GM12878 (cell line): ENCODE measurements around the gene UBASH3B. TPM values are rescaled to one million over a fixed set of nuclear protein-coding genes. Genes with fewer than 3 reads are reported as not detected.

ENCODE experiments used
- ATAC-seq: fragments of 200-7000 bp; cut with Tn5 transposase; 3 replicates; pipeline ENCODE4 v1.9.1; 2020; ENCODE audit warnings: mild to moderate bottlenecking, moderate library complexity
- BruUV-seq: library from RNA; stranded (reverse); fragments of 400-500 nt; replicated peaks from 2 replicates; lab custom pipeline; 2021; lab: Mats Ljungman, UMichigan
- CTCF ChIA-PET: fragments of 300-600 bp; sonication (Branson Sonifier 250); formaldehyde crosslinking; extraction: SDS; loops from one replicate; lab custom pipeline; 2021; ENCODE audit warnings: inconsistent platforms; lab: Yijun Ruan, JAX
- POLR2A ChIA-PET: fragments of 350-600 bp; formaldehyde crosslinking; extraction: SDS; loops from one replicate; lab custom pipeline; 2021; ENCODE audit warnings: inconsistent platforms; lab: Charles Lee
- RAD21 ChIA-PET: fragments of 300-600 bp; sonication (Branson Sonifier 250); formaldehyde crosslinking; loops from one replicate; lab custom pipeline; 2023; ENCODE audit warnings: antibody characterized with exemption; ENCODE audit not compliant: unreplicated experiment; lab: Charles Lee
- SMC1A ChIA-PET: fragments of 300-600 bp; sonication (Branson Sonifier 250); formaldehyde crosslinking; loops from one replicate; lab custom pipeline; 2023; ENCODE audit not compliant: unreplicated experiment, uncharacterized antibody; lab: Charles Lee
- DNase-seq: peaks from one replicate; pipeline ENCODE4 v3.0.0-alpha.2; 2011; ENCODE audit warnings: low read depth, low spot score
- FAIRE-seq: peaks from 3 replicates; lab custom pipeline; 2011; peaks lifted over from hg19 to GRCh38; lab: Jason Lieb, UNC
- H2AFZ ChIP-seq: 2 replicates; pipeline ENCODE4 v1.6.0; 2011; ENCODE audit warnings: low read depth, low read length, control low read depth; ENCODE audit not compliant: control insufficient read depth
- H3K27ac ChIP-seq: 2 replicates; pipeline ENCODE4 v1.5.1; 2011; ENCODE audit warnings: control low read depth; ENCODE audit not compliant: control insufficient read depth, insufficient read depth
- H3K27me3 ChIP-seq, 2 experiments: replicated peaks in 1 of 2; 2 replicates each; pipeline versions ENCODE4 v1.6.0 to v1.6.1; 2011; ENCODE audit warnings: low read length in 1 of 2; ENCODE audit not compliant: control insufficient read depth in 2 of 2, insufficient read depth in 2 of 2
- H3K36me3 ChIP-seq, 2 experiments: 2 replicates each; pipeline ENCODE4 v1.5.1; 2011; ENCODE audit warnings: low read length in 1 of 2; ENCODE audit not compliant: control insufficient read depth in 2 of 2, insufficient read depth in 2 of 2
- H3K4me1 ChIP-seq: 2 replicates; pipeline ENCODE4 v1.6.1; 2011; ENCODE audit warnings: mild to moderate bottlenecking, low read length, moderate library complexity, mixed read lengths; ENCODE audit not compliant: control insufficient read depth, insufficient read depth
- H3K4me2 ChIP-seq: 2 replicates; pipeline ENCODE4 v1.6.0; 2011; ENCODE audit warnings: control low read depth; ENCODE audit not compliant: control insufficient read depth, insufficient read depth
- H3K4me3 ChIP-seq: fragments of 200-600 bp; sonication (generic); 2 replicates; pipeline ENCODE4 v1.5.1; 2016
- H3K79me2 ChIP-seq: 2 replicates; pipeline ENCODE4 v1.6.0; 2011; ENCODE audit warnings: low read length; ENCODE audit not compliant: control insufficient read depth, insufficient read depth
- H3K9ac ChIP-seq: 2 replicates; pipeline ENCODE4 v1.8.0; 2011; ENCODE audit warnings: low read length, control low read depth, mixed read lengths; ENCODE audit not compliant: control insufficient read depth, insufficient read depth
- H3K9me3 ChIP-seq: replicated peaks from 3 replicates; pipeline ENCODE4 v1.5.1; 2011; ENCODE audit warnings: mild to moderate bottlenecking, low read length; ENCODE audit not compliant: control insufficient read depth, insufficient read depth
- H4K20me1 ChIP-seq: 2 replicates; pipeline ENCODE4 v1.6.0; 2011; ENCODE audit not compliant: control insufficient read depth, insufficient read depth
- CBX5 ChIP-seq: sonication (generic); IDR thresholded peaks from 2 replicates; pipeline ENCODE4 v1.6.1; 2016; ENCODE audit warnings: low read depth, moderate library complexity, mild to moderate bottlenecking, inconsistent platforms
- FOS ChIP-seq: IDR thresholded peaks from 3 replicates; pipeline ENCODE4 v1.6.1; 2011; ENCODE audit warnings: borderline replicate concordance; ENCODE audit not compliant: insufficient read length; ENCODE audit errors: extremely low read depth
- IKZF1 ChIP-seq: fragments of 450-650 bp; conservative IDR thresholded peaks from 2 replicates; pipeline ENCODE4 v1.6.1; 2017; ENCODE audit warnings: antibody characterized with exemption, mild to moderate bottlenecking
- MEF2A ChIP-seq: IDR thresholded peaks from 2 replicates; pipeline ENCODE4 v1.6.1; 2011; ENCODE audit warnings: low read depth, mild to moderate bottlenecking, low read length, moderate library complexity; ENCODE audit not compliant: insufficient read depth
- RAD21 ChIP-seq: IDR thresholded peaks from 2 replicates; pipeline ENCODE4 v1.6.1; 2011; ENCODE audit warnings: mild to moderate bottlenecking, low read depth, low read length, moderate library complexity; ENCODE audit not compliant: insufficient read depth
- RBBP5 ChIP-seq: fragments of 200-600 bp; sonication (generic); conservative IDR thresholded peaks from 2 replicates; pipeline ENCODE4 v1.6.1; 2016
- RCOR1 ChIP-seq: conservative IDR thresholded peaks from 2 replicates; pipeline ENCODE4 v1.6.1; 2012; ENCODE audit warnings: low read depth, low read length, improper control_type of control experiment
- RUNX3 ChIP-seq: IDR thresholded peaks from 2 replicates; pipeline ENCODE4 v1.6.1; 2012; ENCODE audit warnings: low read length, inconsistent platforms
- SUPT20H ChIP-seq: IDR thresholded peaks from 2 replicates; pipeline ENCODE4 v1.6.1; 2011; ENCODE audit warnings: low read depth, mild to moderate bottlenecking, low read length, moderate library complexity, borderline replicate concordance; ENCODE audit not compliant: control insufficient read depth
- TARDBP ChIP-seq: IDR thresholded peaks from 2 replicates; pipeline ENCODE4 v1.6.1; 2016; ENCODE audit warnings: borderline replicate concordance
- TBL1XR1 ChIP-seq: IDR thresholded peaks from 2 replicates; pipeline ENCODE4 v1.6.1; 2012; ENCODE audit warnings: low read depth, low read length, improper control_type of control experiment
- ZBED1 ChIP-seq: IDR thresholded peaks from 2 replicates; pipeline ENCODE4 v1.6.1; 2016; ENCODE audit warnings: borderline replicate concordance
- WGBS: methylation state at CpG from one replicate; pipeline ENCODE4 v1.1.6; 2016; ENCODE audit warnings: low lambda C conversion rate; ENCODE audit not compliant: insufficient replicate concordance, insufficient coverage; ENCODE audit errors: missing lambda C conversion rate; 5-methylcytosine and 5-hydroxymethylcytosine counted together
- in situ Hi-C: fragments of 300-500 bp; cut with MboI; formaldehyde crosslinking; loops from 9 replicates; pipeline ENCODE4 v1.14.3; 2018; ENCODE audit warnings: mixed read lengths
- intact Hi-C: fragments of 100-400 bp; cut with micrococcal nuclease; formaldehyde crosslinking; loops from one replicate; pipeline ENCODE4 v1.14.2; 2022; ENCODE audit not compliant: unreplicated experiment
- polyA plus RNA-seq, 11 experiments: library from polyadenylated mRNA; depleted of rRNA in 4 of 11; unstranded in 6 of 11; stranded (reverse) in 5 of 11; fragments of >200 nt; fragmentation: Nextera tagmentation in 4 of 11; fragmentation: Illumina TruSeq in 1 of 11; extraction: Ambion mirVana in 4 of 11; extraction: Trizol in 1 of 11; gene quantifications; 1 replicate in 1 of 11; 2 replicates in 10 of 11; pipeline versions ENCODE4 v1.2.1 to v1.2.3, GENCODE V29; 2011 to 2016; ENCODE audit warnings: inconsistent platforms in 2 of 11, missing spikeins in 2 of 11, low read depth in 1 of 11
- total RNA-seq, 4 experiments: library from RNA; depleted of rRNA in 3 of 4; stranded (reverse); fragments of >200 nt in 3 of 4; fragmentation: Illumina TruSeq in 1 of 4; extraction: Trizol in 1 of 4; gene quantifications; 2 replicates each; pipeline versions ENCODE4 v1.2.1 to v1.2.3, GENCODE V29; 2013 to 2021
- TF ChIP-seq, protein P1 (sequence below): IDR thresholded peaks from 2 replicates; pipeline ENCODE4 v1.6.1; 2011; ENCODE audit warnings: mild to moderate bottlenecking, low read depth, low read length, moderate library complexity; ENCODE audit not compliant: insufficient replicate concordance
- TF ChIP-seq, protein P2 (sequence below): fragments of 150-350 bp; IDR thresholded peaks from 2 replicates; pipeline ENCODE4 v1.6.1; 2014; ENCODE audit warnings: mild to moderate bottlenecking, low read depth, low read length
- TF ChIP-seq, protein P3 (sequence below): IDR thresholded peaks from 2 replicates; pipeline ENCODE4 v1.6.1; 2011; ENCODE audit warnings: low read depth, low read length, improper control_type of control experiment, borderline replicate concordance

The UBASH3B gene
- total and polyA plus RNA-seq, 10 of the 15 experiments (the other 5 are each of a cell fraction or from before 2014, with no cell fraction given) = 0.18 to 3.3 (median 0.57) TPM

DNA sequence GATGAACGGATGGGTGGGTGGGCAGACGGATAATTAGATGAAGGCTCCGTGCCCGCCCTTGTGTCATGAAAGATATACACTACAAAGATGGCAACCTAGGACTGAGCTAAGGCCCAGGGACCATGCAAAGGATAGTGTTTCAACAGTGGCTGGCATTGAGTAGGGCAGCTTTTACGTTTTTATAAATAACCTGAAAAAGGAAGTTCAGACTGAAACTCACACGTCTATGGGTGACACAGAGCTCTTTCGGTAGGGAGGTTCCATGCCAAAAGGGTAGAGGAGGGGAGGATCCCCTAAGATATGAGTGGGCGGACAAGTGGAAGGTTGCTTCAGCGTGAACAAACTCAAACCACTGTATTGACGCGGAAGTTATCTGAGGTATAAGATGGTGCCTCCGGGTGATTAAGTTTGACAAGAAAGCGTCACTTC, 90.5 kb downstream of the UBASH3B start (continued):
- TF ChIP-seq, protein P1, sequence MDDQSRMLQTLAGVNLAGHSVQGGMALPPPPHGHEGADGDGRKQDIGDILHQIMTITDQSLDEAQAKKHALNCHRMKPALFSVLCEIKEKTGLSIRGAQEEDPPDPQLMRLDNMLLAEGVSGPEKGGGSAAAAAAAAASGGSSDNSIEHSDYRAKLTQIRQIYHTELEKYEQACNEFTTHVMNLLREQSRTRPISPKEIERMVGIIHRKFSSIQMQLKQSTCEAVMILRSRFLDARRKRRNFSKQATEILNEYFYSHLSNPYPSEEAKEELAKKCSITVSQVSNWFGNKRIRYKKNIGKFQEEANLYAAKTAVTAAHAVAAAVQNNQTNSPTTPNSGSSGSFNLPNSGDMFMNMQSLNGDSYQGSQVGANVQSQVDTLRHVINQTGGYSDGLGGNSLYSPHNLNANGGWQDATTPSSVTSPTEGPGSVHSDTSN = peak; percentile 6
- TF ChIP-seq ZBED1 (peak; percentile 82; the same call in 1 of the 2 replicates), MEF2A (peak; percentile 94), RUNX3 (peak; percentile 85), RBBP5 (no peak), RAD21 (no peak), CBX5 (0 out of 2 replicates have a peak, but pooled peaks have one; percentile 37), IKZF1 (peak; percentile 77)
- TF ChIP-seq, protein P2, sequence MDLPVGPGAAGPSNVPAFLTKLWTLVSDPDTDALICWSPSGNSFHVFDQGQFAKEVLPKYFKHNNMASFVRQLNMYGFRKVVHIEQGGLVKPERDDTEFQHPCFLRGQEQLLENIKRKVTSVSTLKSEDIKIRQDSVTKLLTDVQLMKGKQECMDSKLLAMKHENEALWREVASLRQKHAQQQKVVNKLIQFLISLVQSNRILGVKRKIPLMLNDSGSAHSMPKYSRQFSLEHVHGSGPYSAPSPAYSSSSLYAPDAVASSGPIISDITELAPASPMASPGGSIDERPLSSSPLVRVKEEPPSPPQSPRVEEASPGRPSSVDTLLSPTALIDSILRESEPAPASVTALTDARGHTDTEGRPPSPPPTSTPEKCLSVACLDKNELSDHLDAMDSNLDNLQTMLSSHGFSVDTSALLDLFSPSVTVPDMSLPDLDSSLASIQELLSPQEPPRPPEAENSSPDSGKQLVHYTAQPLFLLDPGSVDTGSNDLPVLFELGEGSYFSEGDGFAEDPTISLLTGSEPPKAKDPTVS = no peak

DNA sequence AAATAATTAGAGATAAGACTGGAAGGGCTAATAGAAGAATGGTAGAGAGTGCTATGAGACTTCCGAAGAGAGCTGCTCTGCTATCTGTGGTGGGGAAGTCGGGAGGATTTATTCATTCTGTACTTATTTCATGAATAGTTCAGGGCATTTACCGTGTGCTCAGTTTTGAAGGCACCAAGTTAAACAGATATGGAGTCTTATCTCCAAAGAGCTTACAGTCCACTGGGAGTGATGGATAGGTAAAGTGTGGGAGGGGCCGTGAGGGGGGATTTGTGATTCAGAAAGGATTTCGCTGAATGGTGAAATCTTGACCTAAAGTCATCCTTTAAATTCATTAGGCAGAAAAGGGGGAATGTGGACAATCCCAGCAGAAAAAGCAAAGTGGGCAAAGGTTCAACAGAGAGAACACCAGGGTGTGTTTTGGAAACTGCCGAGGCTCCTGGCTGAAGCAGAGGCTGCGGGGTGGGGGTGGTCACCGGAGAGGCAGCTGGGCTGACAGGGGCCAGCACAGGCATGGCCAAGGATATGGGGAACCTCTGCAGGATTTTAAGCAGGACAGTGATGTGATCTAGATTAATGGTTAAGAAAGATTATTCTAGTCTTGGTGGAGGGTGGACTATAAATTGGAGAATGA, 91.2 kb downstream of the UBASH3B start:
- ChIA-PET SMC1A (interaction anchor here (0.7 to 3.0 kb wide), 10 partner anchors 18 to 120 kb away, joined by 3 to 30 read pairs (median 4); no protein-coding TSS in a partner anchor), POLR2A (no interaction called here), CTCF (interaction anchor here (0.9 to 5.7 kb wide), 9 partner anchors 8 to 119 kb away, joined by 3 to 38 read pairs (median 6); no protein-coding TSS in a partner anchor), RAD21 (interaction anchor here (0.8 to 1.5 kb wide), 6 partner anchors 10 to 166 kb away, joined by 3 to 8 read pairs (median 3); no protein-coding TSS in a partner anchor)
- Histone ChIP-seq H3K27ac (peak overlapping the region; percentile 38; the same call in 1 of the 2 replicates), H3K36me3 (no peaks in the 10 kb centered on the region), H3K4me2 (peak overlapping the region; percentile 79), H3K79me2 (no peaks in the 10 kb centered on the region), H4K20me1 (no peaks in the 10 kb centered on the region), H3K9me3 (no peaks in the 10 kb centered on the region), H3K4me3 (no peak overlapping the region), H2AFZ (no peak overlapping the region), H3K9ac (no peak overlapping the region), H3K27me3 (peaks cover 0 to 2% of the 10 kb centered on the region in 2 experiments; a peak in 1 of 4 replicates), H3K4me1 (peaks cover 39% of the 10 kb centered on the region)
- BruUV-seq = no TSS peak
- no peak for DNase-seq
- 64% methylated on average over 8 of the region's 8 CpGs for WGBS
- FAIRE-seq = no peak
- in situ Hi-C loops = no loop called here
- no peak for ATAC-seq
- intact Hi-C loops = no loop called here
- no peak for TF ChIP-seq IKZF1
- no peak for TF ChIP-seq SUPT20H
- TF ChIP-seq FOS = no peak
- no peak for TF ChIP-seq RCOR1
- TF ChIP-seq, protein P3, sequence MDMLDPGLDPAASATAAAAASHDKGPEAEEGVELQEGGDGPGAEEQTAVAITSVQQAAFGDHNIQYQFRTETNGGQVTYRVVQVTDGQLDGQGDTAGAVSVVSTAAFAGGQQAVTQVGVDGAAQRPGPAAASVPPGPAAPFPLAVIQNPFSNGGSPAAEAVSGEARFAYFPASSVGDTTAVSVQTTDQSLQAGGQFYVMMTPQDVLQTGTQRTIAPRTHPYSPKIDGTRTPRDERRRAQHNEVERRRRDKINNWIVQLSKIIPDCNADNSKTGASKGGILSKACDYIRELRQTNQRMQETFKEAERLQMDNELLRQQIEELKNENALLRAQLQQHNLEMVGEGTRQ = no peak
- no peak for TF ChIP-seq TARDBP
- TF ChIP-seq TBL1XR1 = no peak
